ENCODE measurements around the gene PRKCB.

PRKCB gene

DNA sequence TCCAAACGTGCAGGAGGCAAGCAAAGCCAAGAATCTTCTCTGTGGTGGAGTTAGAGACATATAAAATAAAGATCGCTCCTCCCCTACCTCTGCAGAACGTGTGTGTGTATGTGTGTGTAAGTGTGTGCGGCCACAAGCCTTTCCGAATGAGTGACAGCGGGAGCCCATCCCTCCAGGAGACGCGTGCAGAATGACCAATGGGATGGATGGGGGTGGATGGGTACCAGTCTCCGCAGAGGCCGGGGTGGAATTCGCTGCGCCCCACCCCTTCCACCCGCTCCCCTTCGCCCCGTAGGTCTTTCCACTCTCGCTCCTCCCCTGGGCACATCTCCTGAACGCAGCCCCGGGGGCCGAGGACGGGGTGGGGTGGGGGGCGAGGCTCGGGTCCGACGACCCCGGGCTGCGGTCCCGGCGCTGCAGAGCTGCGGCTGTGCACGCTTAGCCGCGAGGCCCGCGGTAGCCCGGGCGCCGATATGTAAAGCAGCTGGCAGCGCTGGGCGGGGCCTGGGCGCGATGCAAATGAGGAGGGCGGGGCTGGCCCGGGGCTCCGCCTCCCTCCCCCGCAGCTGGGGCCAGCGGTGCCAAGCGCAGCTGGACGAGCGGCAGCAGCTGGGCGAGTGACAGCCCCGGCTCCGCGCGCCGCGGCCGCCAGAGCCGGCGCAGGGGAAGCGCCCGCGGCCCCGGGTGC, at the start of gene PRKCB:
TSS of gene PRKCB (plus strand) at position 594 of the 688 bp plus-strand sequence.
- peak; percentile 68 for DNase-seq (ENCODE audit: low read depth, low spot score)

- DNase-seq (ENCODE audit: low read depth, low spot score) = no peak
Observed at GRCh38 chr16:23786964-23787561, 48.7 kb upstream of the PRKCB start.

DNA sequence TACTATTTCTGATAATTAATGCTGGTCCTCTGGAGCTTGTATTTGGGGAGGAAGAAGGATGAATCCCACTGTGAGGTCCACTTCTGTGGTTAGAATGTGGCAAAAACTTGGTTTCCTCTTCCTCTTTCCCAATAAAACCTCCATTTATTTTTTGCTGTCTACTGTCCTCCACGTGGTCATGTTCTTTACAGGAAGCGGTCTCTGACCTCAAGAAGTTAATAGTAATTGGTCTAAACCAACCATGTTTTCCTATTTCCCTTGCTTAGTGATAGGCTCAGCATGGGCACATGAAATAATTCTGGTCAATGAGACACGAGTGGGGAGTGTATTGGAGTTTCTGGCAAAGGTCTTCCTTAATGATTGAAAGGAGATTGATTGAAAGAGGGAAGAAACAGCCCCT, 47.1 kb upstream of the PRKCB start:
- DNase-seq (ENCODE audit: low read depth, low spot score) = no peak

DNA sequence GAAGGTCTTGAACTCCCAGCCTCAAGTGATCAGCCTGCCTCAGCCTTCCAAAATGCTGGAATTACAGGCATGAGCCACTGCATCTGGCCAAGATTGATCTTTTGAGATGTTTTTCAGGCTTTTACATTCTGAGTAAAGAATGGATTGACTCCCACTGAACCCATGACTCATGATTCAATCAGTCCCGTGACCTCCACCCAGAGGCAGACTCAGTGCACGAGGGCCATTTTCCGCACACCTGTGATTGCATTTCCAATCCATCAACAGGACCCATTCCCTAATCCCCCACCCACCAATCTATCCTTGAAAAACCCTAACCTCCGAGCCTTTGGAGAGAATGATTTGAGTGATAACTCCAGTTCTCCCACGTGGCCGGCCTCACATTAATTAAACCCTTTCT, 40.4 kb upstream of the PRKCB start:
- no peak for DNase-seq (ENCODE audit: low read depth, low spot score)

DNA sequence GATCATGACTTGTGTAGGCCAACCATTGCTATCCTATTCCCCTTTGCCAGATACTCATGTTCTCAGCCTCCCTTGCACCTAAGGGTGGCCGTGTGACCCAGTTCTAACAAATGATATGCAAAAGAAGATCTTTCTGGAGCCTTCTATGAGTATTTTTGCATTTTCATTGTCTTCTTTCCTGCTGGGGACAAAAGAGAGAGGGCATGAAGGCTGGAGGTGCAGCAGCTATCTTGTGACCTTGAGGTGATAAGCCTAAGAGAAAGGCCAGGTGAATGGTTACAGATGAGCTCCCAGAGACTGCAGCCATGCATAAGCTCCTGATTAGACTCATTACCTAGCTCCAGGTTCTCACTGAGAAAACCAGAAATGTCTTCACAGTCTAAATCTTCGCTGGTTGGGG, 38.8 kb upstream of the PRKCB start:
- no peak for DNase-seq (ENCODE audit: low read depth, low spot score)

DNA sequence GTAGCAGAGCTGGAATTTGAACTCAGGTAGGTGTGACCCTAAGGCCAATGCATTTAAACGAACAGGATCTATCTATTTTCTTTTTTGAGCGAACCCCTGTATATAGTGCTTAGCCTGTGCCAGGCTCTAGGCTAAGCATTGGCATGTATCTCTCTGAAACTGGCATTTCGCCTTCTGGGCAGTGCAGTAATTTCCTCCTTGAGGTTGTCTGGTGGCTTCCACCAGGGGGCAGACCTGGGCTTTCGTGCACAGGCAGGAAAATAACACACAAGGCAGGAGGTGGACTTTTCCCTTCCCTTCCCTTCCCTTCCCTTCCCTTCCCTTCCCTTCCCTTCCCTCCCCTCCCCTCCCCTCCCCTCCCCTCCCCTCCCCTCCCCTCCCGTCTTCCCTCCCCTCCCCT, 34.4 kb upstream of the PRKCB start:
- peak; percentile 64 for DNase-seq (ENCODE audit: low read depth, low spot score)

- DNase-seq (ENCODE audit: low read depth, low spot score) = no peak
Observed at GRCh38 chr16:23802776-23803175, 33.0 kb upstream of the PRKCB start.

DNA sequence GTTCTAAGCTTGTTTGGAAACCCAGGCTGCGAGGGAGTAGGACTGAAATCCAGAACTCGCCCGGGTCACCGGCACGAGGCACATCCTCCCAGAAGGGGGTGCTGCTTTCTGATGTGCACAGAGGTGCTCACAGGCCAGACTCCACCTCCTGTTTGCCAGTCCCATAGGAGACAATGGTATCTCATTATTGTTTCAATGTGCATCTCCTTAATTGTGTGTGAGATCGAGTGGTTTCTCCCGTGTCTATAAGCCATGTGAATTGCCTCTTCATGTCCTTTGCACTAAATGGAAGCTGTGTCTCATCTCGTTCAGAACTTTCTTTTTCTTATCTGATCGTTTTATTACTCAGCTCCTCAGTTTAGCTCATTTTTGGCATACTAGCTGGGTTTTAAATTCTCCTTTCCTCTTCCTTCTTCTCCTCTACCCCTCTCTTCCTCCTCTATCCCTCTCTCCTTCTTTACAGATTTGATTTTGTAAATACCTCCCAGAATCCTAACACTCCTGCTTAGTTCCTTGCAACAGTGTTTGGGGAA, 32.1 kb upstream of the PRKCB start:
- DNase-seq (ENCODE audit: low read depth, low spot score) = peak; percentile 42

DNA sequence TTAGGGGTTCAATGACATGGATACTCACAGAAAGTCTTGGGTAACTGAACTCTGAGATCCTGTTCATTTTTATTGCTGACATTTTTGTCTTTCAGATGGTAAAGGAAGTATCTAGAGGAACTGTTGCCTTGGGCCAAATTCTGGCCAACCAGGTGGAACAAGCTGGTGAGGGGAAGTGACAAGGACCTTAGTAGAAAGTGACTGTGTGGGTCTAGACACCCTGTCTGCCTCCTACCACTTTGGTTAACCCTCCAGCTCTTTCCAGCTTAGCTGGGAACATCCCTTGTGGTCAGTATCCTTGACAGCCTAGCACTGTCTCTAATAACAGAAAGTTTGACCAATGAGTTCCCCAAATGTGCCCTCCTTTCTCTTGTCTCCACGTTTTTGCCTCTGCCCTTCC, 28.8 kb upstream of the PRKCB start:
- DNase-seq (ENCODE audit: low read depth, low spot score) = no peak

- DNase-seq (ENCODE audit: low read depth, low spot score) = no peak
Observed at GRCh38 chr16:23821467-23821866, 14.3 kb upstream of the PRKCB start.

- DNase-seq (ENCODE audit: low read depth, low spot score) = no peak
Observed at GRCh38 chr16:23821875-23822688, 13.7 kb upstream of the PRKCB start.

DNA sequence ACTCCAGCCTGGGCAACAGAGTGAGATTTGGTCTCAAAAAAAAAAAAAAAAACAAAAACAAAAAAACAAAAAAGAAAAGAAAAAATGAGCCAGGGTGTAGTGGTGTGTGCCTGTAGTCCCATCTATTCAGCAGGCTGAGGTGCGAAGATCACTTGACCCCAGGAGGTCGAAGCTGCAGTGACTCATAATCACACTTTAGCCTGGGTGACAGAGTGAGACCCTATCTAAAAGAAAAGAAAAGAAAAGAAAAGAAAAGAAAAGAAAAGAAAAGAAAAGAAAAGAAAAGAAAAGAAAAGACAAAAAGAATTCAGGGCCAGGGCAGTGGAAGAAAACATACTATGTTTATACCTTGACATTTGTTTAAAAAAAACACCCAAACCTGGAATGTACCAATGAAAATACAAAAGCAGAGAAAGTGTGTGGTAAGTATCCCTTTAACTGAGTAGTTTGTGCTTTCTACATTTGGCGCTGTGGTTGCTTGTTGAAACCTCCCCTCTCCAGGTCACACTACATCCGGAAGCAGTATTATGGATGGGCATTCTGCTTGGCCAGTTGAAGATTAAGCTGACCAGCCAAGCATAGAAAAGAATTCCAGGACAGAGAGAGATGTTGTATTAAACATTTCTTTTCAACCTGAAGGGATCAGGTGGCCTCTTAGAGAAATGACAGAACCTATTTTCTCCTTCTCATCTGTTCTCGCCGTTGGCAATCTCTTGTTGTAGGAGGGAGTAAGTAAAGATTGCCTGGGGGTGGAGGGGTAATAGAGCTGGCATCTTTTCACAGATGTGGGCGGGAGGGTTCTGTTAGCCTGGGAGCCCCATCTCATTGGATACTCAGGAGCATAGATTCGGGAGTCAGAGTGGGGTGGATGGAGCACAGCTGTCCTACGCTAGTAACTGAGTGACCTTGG, 12.1 kb upstream of the PRKCB start:
- DNase-seq (ENCODE audit: low read depth, low spot score) = no peak

DNA sequence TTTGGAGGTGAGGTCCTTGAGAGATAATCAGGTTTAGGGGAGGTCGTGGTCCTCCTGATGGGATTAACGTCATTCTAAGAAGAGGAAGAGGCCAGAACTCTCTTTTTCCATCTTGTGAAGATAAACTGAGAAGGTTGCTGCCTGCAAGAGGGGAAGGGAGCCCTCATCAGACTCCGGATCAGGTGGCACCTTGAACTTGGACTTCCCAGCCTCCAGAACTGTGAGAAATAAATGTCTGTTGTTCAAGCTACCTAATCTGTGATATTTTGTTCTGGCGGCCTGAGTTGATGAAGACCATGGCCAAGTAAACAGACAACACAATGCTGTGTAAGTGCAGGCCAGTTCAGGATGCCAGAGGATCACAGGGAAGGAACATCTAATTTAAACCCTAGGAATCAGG, 10.9 kb upstream of the PRKCB start:
- no peak for DNase-seq (ENCODE audit: low read depth, low spot score)

- no peak for DNase-seq (ENCODE audit: low read depth, low spot score)
Observed at GRCh38 chr16:23826528-23827045, 9.2 kb upstream of the PRKCB start.

- no peak for DNase-seq (ENCODE audit: low read depth, low spot score)
Observed at GRCh38 chr16:23827057-23827456, 8.7 kb upstream of the PRKCB start.

GRCh38 chr16:23829454-23829853, 6.3 kb upstream of the PRKCB start:
- DNase-seq (ENCODE audit: low read depth, low spot score) = no peak

DNA sequence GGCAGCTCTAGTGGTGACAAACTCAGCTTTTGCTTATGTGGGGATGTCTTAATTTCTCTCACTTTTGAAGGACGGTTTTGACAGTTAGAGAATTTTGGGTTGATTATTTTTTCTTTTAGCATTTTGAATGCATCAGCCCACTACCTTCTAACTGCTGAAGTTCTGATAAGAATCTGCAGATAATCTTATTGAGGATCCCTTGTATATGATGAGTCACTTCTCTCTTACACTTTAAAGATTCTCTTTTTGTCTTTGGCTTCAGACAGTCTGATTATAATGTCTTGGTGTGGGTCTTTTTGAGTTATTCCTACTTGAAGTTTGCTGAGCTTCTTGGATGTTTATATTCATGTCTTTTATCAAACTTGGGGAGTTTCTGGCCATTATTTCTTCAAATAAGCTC, 5.5 kb upstream of the PRKCB start:
- no peak for DNase-seq (ENCODE audit: low read depth, low spot score)

GRCh38 chr16:23832882-23833281, 2.9 kb upstream of the PRKCB start:
- no peak for DNase-seq (ENCODE audit: low read depth, low spot score)

DNA sequence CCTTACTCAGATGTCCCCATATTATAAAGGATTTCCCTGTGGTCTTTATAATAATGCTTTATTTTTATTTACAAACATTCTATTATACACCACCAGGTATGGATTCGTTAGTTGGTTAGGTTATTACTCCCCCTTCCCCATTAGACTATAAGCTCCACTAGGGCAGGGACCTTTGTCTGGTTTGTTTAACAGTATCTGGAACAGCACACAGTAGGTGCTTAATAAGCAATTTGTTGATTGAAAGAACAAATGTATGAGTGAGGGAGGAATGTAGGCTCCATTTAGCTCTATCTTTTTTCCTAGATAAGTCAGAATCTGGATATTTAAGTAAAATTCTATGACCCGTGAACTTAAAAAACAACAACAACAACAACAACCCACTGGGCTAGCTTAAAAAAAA, 2.3 kb upstream of the PRKCB start:
- no peak for DNase-seq (ENCODE audit: low read depth, low spot score)

GRCh38 chr16:23833960-23834685, 1.7 kb upstream of the PRKCB start:
- DNase-seq (ENCODE audit: low read depth, low spot score) = no peak

DNA sequence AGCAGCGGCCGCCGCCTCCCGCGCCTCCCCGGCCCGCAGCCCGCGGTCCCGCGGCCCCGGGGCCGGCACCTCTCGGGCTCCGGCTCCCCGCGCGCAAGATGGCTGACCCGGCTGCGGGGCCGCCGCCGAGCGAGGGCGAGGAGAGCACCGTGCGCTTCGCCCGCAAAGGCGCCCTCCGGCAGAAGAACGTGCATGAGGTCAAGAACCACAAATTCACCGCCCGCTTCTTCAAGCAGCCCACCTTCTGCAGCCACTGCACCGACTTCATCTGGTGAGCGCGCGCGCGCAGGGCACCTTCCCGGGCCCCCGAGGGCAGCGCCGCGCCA, 258 bp downstream of the PRKCB start:
- DNase-seq (ENCODE audit: low read depth, low spot score) = no peak

Data from activated CD4-positive, CD25-positive, alpha-beta regulatory T cell treated with anti-CD3 and anti-CD28 coated beads, Interleukin-2, amount 50 U/mL, for 16 hours (primary cell).